WTC11 (cell line): ENCODE data around the gene DBH. TPM values are rescaled to one million over a fixed set of nuclear protein-coding genes. Genes with fewer than 3 reads are reported as not detected.

ENCODE experiments used
- ATAC-seq: fragments of 200-7000 bp; cut with Tn5 transposase; 2 replicates; pipeline ENCODE4 v1.10.0; 2021; ENCODE audit warnings: mild to moderate bottlenecking, moderate library complexity
- CTCF ChIA-PET: fragments of 300-600 bp; sonication (Branson Sonifier 250); formaldehyde crosslinking; loops from one replicate; lab custom pipeline; 2021; ENCODE audit warnings: antibody characterized with exemption; lab: Charles Lee
- POLR2A ChIA-PET: fragments of 350-600 bp; sonication (Branson Sonifier 250); formaldehyde crosslinking; loops from one replicate; lab custom pipeline; 2021; ENCODE audit warnings: antibody characterized with exemption; lab: Charles Lee
- DNase-seq: peaks from one replicate; pipeline ENCODE4 v3.0.0; 2021; ENCODE audit warnings: low spot score
- H3K27ac Mint-ChIP-seq: 2 replicates; pipeline ENCODE4 v1.8.0; 2021; ENCODE audit warnings: mixed read lengths
- H3K27me3 Mint-ChIP-seq: 2 replicates; pipeline ENCODE4 v1.8.0; 2021; ENCODE audit warnings: low read depth, mild to moderate bottlenecking, moderate library complexity, mixed read lengths
- H3K36me3 Mint-ChIP-seq: 2 replicates; pipeline ENCODE4 v1.8.0; 2021; ENCODE audit warnings: mixed read lengths
- H3K4me1 Mint-ChIP-seq: 2 replicates; pipeline ENCODE4 v1.8.0; 2022; ENCODE audit warnings: mixed read lengths
- H3K4me3 Mint-ChIP-seq: 2 replicates; pipeline ENCODE4 v1.8.0; 2021; ENCODE audit warnings: mild to moderate bottlenecking, moderate library complexity, mixed read lengths
- H3K9me3 Mint-ChIP-seq: 2 replicates; pipeline ENCODE4 v1.8.0; 2021; ENCODE audit warnings: mixed read lengths
- AFF4 ChIP-seq: sonication (generic); formaldehyde crosslinking; IDR thresholded peaks from 2 replicates; pipeline ENCODE4 v1.8.1; 2023; ENCODE audit warnings: mild to moderate bottlenecking, missing genetic modification reagents, borderline replicate concordance
- ATF3 ChIP-seq: sonication (generic); formaldehyde crosslinking; conservative IDR thresholded peaks from 2 replicates; pipeline ENCODE4 v1.8.1; 2022; ENCODE audit warnings: mild to moderate bottlenecking, missing genetic modification reagents
- MLX ChIP-seq: sonication (generic); formaldehyde crosslinking; IDR thresholded peaks from 2 replicates; pipeline ENCODE4 v1.8.1; 2023; ENCODE audit warnings: mild to moderate bottlenecking, missing genetic modification reagents, moderate library complexity
- NFE2L1 ChIP-seq: sonication (generic); formaldehyde crosslinking; IDR thresholded peaks from 2 replicates; pipeline ENCODE4 v1.8.1; 2023; ENCODE audit warnings: missing genetic modification reagents
- PRDM15 ChIP-seq: sonication (generic); formaldehyde crosslinking; IDR thresholded peaks from 2 replicates; pipeline ENCODE4 v1.8.0; 2022; ENCODE audit warnings: missing genetic modification reagents
- STAT6 ChIP-seq: sonication (generic); formaldehyde crosslinking; conservative IDR thresholded peaks from 2 replicates; pipeline ENCODE4 v1.8.1; 2023; ENCODE audit warnings: mild to moderate bottlenecking, low read depth, missing genetic modification reagents, moderate library complexity
- ZNF138 ChIP-seq: sonication (generic); formaldehyde crosslinking; conservative IDR thresholded peaks from 2 replicates; pipeline ENCODE4 v1.8.1; 2022; ENCODE audit warnings: mild to moderate bottlenecking, moderate library complexity, missing genetic modification reagents
- ZNF281 ChIP-seq: sonication (generic); formaldehyde crosslinking; IDR thresholded peaks from 2 replicates; pipeline ENCODE4 v1.8.0; 2023; ENCODE audit warnings: mild to moderate bottlenecking, missing genetic modification reagents
- ZNF423 ChIP-seq: fragments of 250-450 bp; sonication (Bioruptor Pico); IDR thresholded peaks from 2 replicates; pipeline ENCODE4 v2.1.2; 2022; ENCODE audit warnings: mild to moderate bottlenecking, moderate library complexity
- total RNA-seq: library from RNA; stranded (reverse); gene quantifications from 3 replicates; pipeline ENCODE4 v1.2.3, GENCODE V29; 2021

DBH gene
- total RNA-seq, 1 experiment from 2014 or later = 0.24 TPM

GRCh38 chr9:133587051-133587450 lies 49.1 kb upstream of the DBH start (continued):
- TF ChIP-seq ATF3 (CRISPR knock-in tag) (no peak), NFE2L1 (CRISPR knock-in tag) (no peak), STAT6 (no peak)

- H3K27ac Mint-ChIP-seq = no peak overlapping the region
- DNase-seq (no peak), ATAC-seq (no peak)
- TF ChIP-seq ZNF281 (CRISPR knock-in tag) (no peak), PRDM15 (CRISPR knock-in tag) (no peak), ZNF423 (no peak), MLX (CRISPR knock-in tag) (no peak), ZNF138 (CRISPR knock-in tag) (no peak), AFF4 (CRISPR knock-in tag) (no peak)
- H3K27me3 Mint-ChIP-seq = 0 out of 2 replicates have a peak, but pooled peaks cover 4% of the 10 kb centered on the region
- no peak overlapping the region for H3K4me3 Mint-ChIP-seq
- peaks cover 4% of the 10 kb centered on the region for H3K36me3 Mint-ChIP-seq
- CTCF ChIA-PET = interaction anchor here (0.8 kb wide), 1 partner anchor 128 kb away, joined by 3 read pairs; no protein-coding TSS in a partner anchor
- POLR2A ChIA-PET = no interaction called here
- peaks cover 23% of the 10 kb centered on the region for H3K4me1 Mint-ChIP-seq
- peaks cover 5% of the 10 kb centered on the region for H3K9me3 Mint-ChIP-seq
These were observed 48.7 kb upstream of the DBH start for GRCh38 chr9:133587466-133587865.
